B cell (primary cell): ENCODE data around the gene ADGRA3. TPM values are rescaled to one million over a fixed set of nuclear protein-coding genes. Genes with fewer than 3 reads are reported as not detected.

Experiments used
- ATAC-seq: fragments of 200-7000 bp; cut with Tn5 transposase; one replicate; pipeline ENCODE4 v1.10.0; 2021; ENCODE audit warnings: low read depth, mild to moderate bottlenecking, moderate number of reproducible peaks, moderate library complexity
- CTCF ChIA-PET: fragments of 350-600 bp; sonication (Branson Sonifier 250); formaldehyde crosslinking; loops from one replicate; lab custom pipeline; 2021; ENCODE audit warnings: antibody characterized with exemption, inconsistent platforms; lab: Charles Lee
- POLR2A ChIA-PET: fragments of 350-600 bp; sonication (Branson Sonifier 250); formaldehyde crosslinking; loops from one replicate; lab custom pipeline; 2021; ENCODE audit warnings: antibody characterized with exemption; lab: Charles Lee
- DNase-seq: peaks from one replicate; pipeline ENCODE4 v3.0.0; 2013
- H2AFZ ChIP-seq: 2 replicates; pipeline ENCODE4 v1.6.1; 2012; ENCODE audit warnings: mild to moderate bottlenecking, low read depth, low read length; ENCODE audit not compliant: insufficient read depth, poor library complexity, severe bottlenecking
- H3K27ac ChIP-seq, 2 donors: 1 replicate in 1 of 2; 2 replicates in 1 of 2; pipeline ENCODE4 v1.5.1; 2012 to 2013; ENCODE audit warnings: low read length in 2 of 2, mild to moderate bottlenecking in 2 of 2, moderate library complexity in 1 of 2
- H3K27me3 ChIP-seq, 4 experiments: fragments of 200-600 bp in 1 of 4; sonication (generic) in 1 of 4; replicated peaks in 1 of 4; 1 replicate in 2 of 4; 2 replicates in 2 of 4; pipeline versions ENCODE4 v1.6.1 to v1.7.0; 2013 to 2016; ENCODE audit warnings: low read length in 3 of 4, mild to moderate bottlenecking in 2 of 4, mixed read lengths in 1 of 4, moderate library complexity in 1 of 4; ENCODE audit not compliant: insufficient read depth in 4 of 4, control insufficient read depth in 3 of 4; ENCODE audit errors: control extremely low read depth in 1 of 4
- H3K36me3 ChIP-seq, 2 experiments: replicated peaks in 1 of 2; 1 replicate in 1 of 2; 2 replicates in 1 of 2; pipeline versions ENCODE4 v1.6.1 to v1.7.1; 2013; ENCODE audit warnings: low read length in 1 of 2; ENCODE audit not compliant: insufficient read depth in 2 of 2, control insufficient read depth in 1 of 2; ENCODE audit errors: control extremely low read depth in 1 of 2, extremely low read depth in 1 of 2
- H3K4me1 ChIP-seq, 2 donors: fragments of 200-600 bp in 1 of 2; sonication (generic) in 1 of 2; 1 replicate in 1 of 2; 2 replicates in 1 of 2; pipeline versions ENCODE4 v1.5.1 to v1.6.1; 2013 to 2017; ENCODE audit warnings: low read length in 2 of 2; ENCODE audit not compliant: control insufficient read depth in 2 of 2, insufficient read depth in 2 of 2
- H3K4me2 ChIP-seq: replicated peaks from 2 replicates; pipeline ENCODE3; 2012; ENCODE audit warnings: mild to moderate bottlenecking, low read depth, low read length; ENCODE audit not compliant: poor library complexity, severe bottlenecking
- H3K4me3 ChIP-seq, 5 experiments: fragments of 200-600 bp in 1 of 5; sonication (generic) in 1 of 5; 1 replicate in 3 of 5; 2 replicates in 2 of 5; pipeline versions ENCODE4 v1.5.1 to v1.7.0; 2011 to 2016; ENCODE audit warnings: low read length in 4 of 5, mild to moderate bottlenecking in 4 of 5, low read depth in 2 of 5, control low read depth in 1 of 5, moderate library complexity in 1 of 5; ENCODE audit not compliant: insufficient read depth in 1 of 5; ENCODE audit errors: control extremely low read depth in 1 of 5, extremely low read depth in 1 of 5
- H3K79me2 ChIP-seq: fragments of 200-600 bp; sonication (generic); one replicate; pipeline ENCODE4 v1.6.0; 2016; ENCODE audit warnings: low read length; ENCODE audit not compliant: control insufficient read depth, insufficient read depth
- H3K9ac ChIP-seq: fragments of 200-600 bp; sonication (generic); 2 replicates; pipeline ENCODE4 v1.6.1; 2017; ENCODE audit warnings: mild to moderate bottlenecking, low read length, moderate library complexity
- H3K9me3 ChIP-seq, 3 donors: one replicate each; pipeline versions ENCODE4 v1.6.1 to v1.7.1; 2013; ENCODE audit warnings: low read length in 2 of 3; ENCODE audit not compliant: control insufficient read depth in 2 of 3, insufficient read depth in 1 of 3; ENCODE audit errors: control extremely low read depth in 1 of 3
- H4K20me1 ChIP-seq: 2 replicates; pipeline ENCODE4 v1.6.0; 2012; ENCODE audit warnings: mild to moderate bottlenecking, low read length; ENCODE audit not compliant: insufficient read depth, control insufficient read depth, poor library complexity, severe bottlenecking
- H3K27ac Mint-ChIP-seq: one replicate; pipeline ENCODE4 v1.8.0; 2021; ENCODE audit warnings: mixed read lengths
- H3K27me3 Mint-ChIP-seq: one replicate; pipeline ENCODE4 v1.8.0; 2021; ENCODE audit warnings: mixed read lengths
- H3K4me1 Mint-ChIP-seq: one replicate; pipeline ENCODE4 v1.8.0; 2021; ENCODE audit warnings: mixed read lengths
- H3K4me3 Mint-ChIP-seq: one replicate; pipeline ENCODE4 v1.8.0; 2021; ENCODE audit warnings: mixed read lengths
- H3K9me3 Mint-ChIP-seq: one replicate; pipeline ENCODE4 v1.8.0; 2022; ENCODE audit warnings: mixed read lengths; ENCODE audit not compliant: insufficient read depth
- CTCF ChIP-seq: fragments of 200-600 bp; IDR thresholded peaks from one replicate; pipeline ENCODE4 v1.8.0; 2022; ENCODE audit warnings: antibody characterized with exemption, mild to moderate bottlenecking
- EZH2 ChIP-seq: IDR thresholded peaks from 2 replicates; pipeline ENCODE4 v1.6.1; 2012; ENCODE audit warnings: borderline replicate concordance, low read depth, mild to moderate bottlenecking, moderate library complexity, low read length; ENCODE audit not compliant: insufficient read depth, poor library complexity, severe bottlenecking
- WGBS: methylation state at CpG from one replicate; pipeline ENCODE4 v1.1.5; 2013; ENCODE audit warnings: missing lambda C conversion rate; ENCODE audit not compliant: insufficient coverage; 5-methylcytosine and 5-hydroxymethylcytosine counted together
- intact Hi-C: fragments of 100-400 bp; cut with micrococcal nuclease; formaldehyde crosslinking; loops from one replicate; pipeline ENCODE4 v1.10.0; 2022
- polyA plus RNA-seq: library from polyadenylated mRNA; depleted of rRNA; stranded (reverse); fragments of >200 nt; gene quantifications from 2 replicates; pipeline ENCODE4 v1.2.3, GENCODE V29; 2012
- total RNA-seq, 2 donors: library from RNA; stranded (reverse); fragments of 120-200 nt in 1 of 2; gene quantifications; 1 replicate in 1 of 2; 2 replicates in 1 of 2; pipeline versions ENCODE4 v1.2.3 to v1.2.4, GENCODE V29; 2013 to 2022

The ADGRA3 gene
- total and polyA plus RNA-seq, 2 donors (not counting 1 experiment from before 2014, with no cell fraction given) = 0.25 TPM; not detected in 1

- H3K79me2 ChIP-seq = no peaks in the 10 kb centered on the region
- H3K9me3 ChIP-seq = peaks cover 0 to 6% (median 3%) of the 10 kb centered on the region in 3 donors
- H3K4me1 Mint-ChIP-seq = no peaks in the 10 kb centered on the region
- no peak overlapping the region for H3K4me3 ChIP-seq
- no peaks in the 10 kb centered on the region for H3K4me1 ChIP-seq
- H3K27ac ChIP-seq = no peak overlapping the region
- no peaks in the 10 kb centered on the region for H4K20me1 ChIP-seq
- WGBS = no CpG with 5 or more reads among the region's 1 CpG
- H3K4me3 Mint-ChIP-seq = no peak overlapping the region
- no peaks in the 10 kb centered on the region for H3K27me3 ChIP-seq
- H3K9me3 Mint-ChIP-seq = peaks cover 23% of the 10 kb centered on the region
- H3K27ac Mint-ChIP-seq = no peak overlapping the region
- intact Hi-C loops = no loop called here
- H3K36me3 ChIP-seq = no peaks in the 10 kb centered on the region
- no peak for DNase-seq
- H3K9ac ChIP-seq = no peak overlapping the region
- ChIA-PET CTCF (no interaction called here), POLR2A (no interaction called here)
- no peak for ATAC-seq
- H3K4me2 ChIP-seq = no peak overlapping the region
- H2AFZ ChIP-seq = no peak overlapping the region
- TF ChIP-seq EZH2 = no peak
- no peak for TF ChIP-seq CTCF
- no peaks in the 10 kb centered on the region for H3K27me3 Mint-ChIP-seq
These were observed 18.5 kb upstream of the ADGRA3 start for GRCh38 chr4:22534374-22534773.

DNA sequence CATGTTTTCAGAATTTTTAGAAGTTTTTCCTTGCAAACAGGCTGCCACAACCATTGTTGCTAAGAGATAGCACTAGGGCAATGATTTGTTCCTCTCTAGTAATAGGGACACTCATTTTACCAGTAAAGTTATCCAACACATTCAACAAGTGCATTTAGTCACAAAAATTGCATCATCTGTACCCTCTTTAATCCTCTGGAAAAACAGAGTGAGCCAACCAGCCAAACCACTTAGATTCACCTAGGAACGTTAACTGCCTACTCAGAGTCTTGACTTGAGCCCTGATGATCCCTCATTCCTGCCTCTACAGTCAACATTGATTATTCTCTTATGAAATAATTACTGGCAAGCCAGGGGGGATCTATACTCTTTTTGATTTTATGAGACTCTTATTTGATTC, 17.0 kb upstream of the ADGRA3 start:
- no CpG with 5 or more reads among the region's 1 CpG for WGBS
- Histone ChIP-seq H3K36me3 (no peaks in the 10 kb centered on the region), H3K9me3 (peaks cover 0 to 6% (median 3%) of the 10 kb centered on the region in 3 donors), H3K27ac (no peak overlapping the region), H3K4me2 (no peak overlapping the region), H3K9ac (no peak overlapping the region), H3K27me3 (no peaks in the 10 kb centered on the region), H4K20me1 (no peaks in the 10 kb centered on the region), H3K79me2 (no peaks in the 10 kb centered on the region), H2AFZ (no peak overlapping the region), H3K4me1 (no peaks in the 10 kb centered on the region), H3K4me3 (no peak overlapping the region)
- ChIA-PET CTCF (no interaction called here), POLR2A (no interaction called here)
- Mint-ChIP-seq H3K27me3 (no peaks in the 10 kb centered on the region), H3K4me1 (no peaks in the 10 kb centered on the region), H3K27ac (no peak overlapping the region), H3K4me3 (no peak overlapping the region), H3K9me3 (peaks cover 22% of the 10 kb centered on the region)
- DNase-seq = no peak
- intact Hi-C loops = no loop called here
- no peak for ATAC-seq
- TF ChIP-seq EZH2 (no peak), CTCF (no peak)
